Measurements from ENCODE around the gene CD38.
"Not testable (repeated sequence)": the region's sequence is repeated elsewhere in the genome, so short reads cannot be mapped to it uniquely, and the experiment has no call there.

Gene CD38

DNA sequence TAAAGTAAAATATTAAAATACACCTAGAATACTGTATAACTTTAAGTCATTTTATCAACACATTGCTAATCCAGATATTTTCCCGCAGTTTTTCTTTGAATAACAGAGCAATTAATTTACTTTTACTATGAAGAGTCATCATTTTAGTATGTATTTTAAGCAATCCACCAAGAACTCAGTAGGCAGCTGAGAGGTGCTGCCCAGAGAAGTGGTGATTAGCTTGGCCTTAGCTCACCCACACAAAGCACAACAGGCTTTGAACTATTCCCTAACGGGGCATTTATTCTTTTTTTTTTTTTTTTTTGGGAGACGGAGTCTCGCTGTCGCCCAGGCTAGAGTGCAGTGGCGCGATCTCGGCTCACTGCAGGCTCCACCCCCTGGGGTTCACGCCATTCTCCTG lies 74.4 kb downstream of the CD38 start:
- DNase-seq (ENCODE audit: extremely low spot score, insufficient read length, low read depth) (no peak), FAIRE-seq (no peak)

- FAIRE-seq = no peak
- no peak for DNase-seq (ENCODE audit: extremely low spot score, insufficient read length, low read depth)
Observed at GRCh38 chr4:15853345-15853744, 75.2 kb downstream of the CD38 start.

DNA sequence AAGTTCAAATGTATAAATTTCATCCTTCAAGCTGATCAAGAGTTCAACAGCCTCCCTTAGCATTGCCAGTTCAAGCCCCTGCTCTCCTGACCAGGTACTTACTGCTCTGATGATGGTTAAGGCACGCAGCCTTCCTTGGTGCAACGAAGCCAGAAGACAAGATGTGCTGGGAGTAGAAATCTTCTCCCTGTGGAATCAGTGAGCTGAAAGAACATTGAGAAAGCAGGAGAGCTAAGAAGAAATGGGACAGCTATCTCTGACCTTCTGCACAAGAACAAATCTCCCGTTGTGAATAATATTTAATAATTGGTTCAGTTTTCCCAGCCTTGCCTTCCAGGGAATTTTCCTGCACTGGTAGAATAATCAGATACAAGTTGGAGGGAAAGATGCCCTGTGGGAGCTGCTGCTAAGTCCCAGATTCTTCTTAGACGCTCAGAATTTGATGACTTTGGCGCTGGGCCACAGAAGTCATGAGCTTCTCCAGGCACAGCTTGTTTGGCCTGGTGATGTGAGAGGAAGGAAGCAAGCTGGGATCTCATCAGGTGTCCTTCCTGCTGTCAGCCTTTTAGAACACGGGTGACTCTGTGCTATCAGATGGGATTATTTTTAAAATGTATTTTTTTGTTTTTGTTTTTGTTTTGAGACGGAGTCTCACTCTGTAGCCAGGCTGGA lies 77.8 kb downstream of the CD38 start:
- FAIRE-seq (no peak), DNase-seq (ENCODE audit: extremely low spot score, insufficient read length, low read depth) (no peak)

GRCh38 chr4:15861198-15861597 lies 83.1 kb downstream of the CD38 start:
- DNase-seq (ENCODE audit: extremely low spot score, insufficient read length, low read depth); FAIRE-seq: not testable (repeated sequence)

- DNase-seq (ENCODE audit: extremely low spot score, insufficient read length, low read depth) = no peak
- no peak for FAIRE-seq
Observed at GRCh38 chr4:15864651-15865566, 86.8 kb downstream of the CD38 start.

DNA sequence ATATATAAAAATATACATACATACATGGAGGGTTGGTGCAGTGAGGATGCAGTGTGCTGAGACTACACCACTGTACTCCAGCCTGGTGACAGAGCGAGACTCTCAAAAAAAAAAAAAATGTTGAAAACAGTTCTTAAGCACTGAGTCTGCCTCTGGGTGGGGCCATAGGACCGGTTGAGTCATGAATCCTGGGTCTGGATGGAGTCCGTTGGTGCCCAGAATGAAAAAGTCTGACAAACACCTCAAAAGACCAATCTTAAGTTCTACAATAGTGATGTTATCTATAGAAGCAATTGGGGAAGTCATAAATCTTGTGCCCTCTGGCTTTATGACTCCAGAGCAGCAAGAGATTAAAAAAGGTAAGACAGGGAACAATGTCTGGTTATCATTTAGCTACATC lies 90.0 kb downstream of the CD38 start:
- DNase-seq (ENCODE audit: extremely low spot score, insufficient read length, low read depth) (no peak), FAIRE-seq (peak; percentile 18)

DNA sequence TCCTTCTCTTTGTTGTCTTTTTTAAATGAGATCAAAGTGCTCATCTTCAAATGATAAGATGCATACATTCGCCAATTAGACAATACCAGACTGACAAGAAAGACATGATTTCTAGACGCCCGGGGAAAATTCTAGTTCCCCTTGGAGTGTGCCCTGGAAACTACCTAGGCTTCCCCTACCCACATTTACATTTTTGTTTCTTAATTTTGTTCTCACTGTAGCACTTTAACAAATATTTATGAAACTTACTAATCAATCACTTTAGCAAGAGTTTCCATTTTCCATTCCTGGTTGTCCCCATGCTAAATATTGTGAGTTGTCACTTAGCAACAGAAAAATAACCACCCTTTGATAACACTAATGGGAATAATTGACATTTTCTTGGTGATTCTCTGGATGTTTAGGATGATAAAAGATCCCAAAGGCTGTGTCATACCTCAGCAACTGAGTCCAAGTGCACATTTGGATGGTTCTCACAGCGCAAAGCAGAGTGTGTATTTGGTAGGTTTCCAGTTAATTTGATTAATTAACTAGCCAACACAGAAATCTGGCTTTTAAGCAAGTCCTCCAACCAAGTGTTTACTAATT lies 90.8 kb downstream of the CD38 start:
- FAIRE-seq (no peak), DNase-seq (ENCODE audit: extremely low spot score, insufficient read length, low read depth) (no peak)

- no peak for DNase-seq (ENCODE audit: extremely low spot score, insufficient read length, low read depth)
- no peak for FAIRE-seq
Observed at GRCh38 chr4:15870079-15870478, 92.0 kb downstream of the CD38 start.

GRCh38 chr4:15870921-15871664 lies 93.0 kb downstream of the CD38 start:
- DNase-seq (ENCODE audit: extremely low spot score, insufficient read length, low read depth) = no peak
- FAIRE-seq = no peak

DNA sequence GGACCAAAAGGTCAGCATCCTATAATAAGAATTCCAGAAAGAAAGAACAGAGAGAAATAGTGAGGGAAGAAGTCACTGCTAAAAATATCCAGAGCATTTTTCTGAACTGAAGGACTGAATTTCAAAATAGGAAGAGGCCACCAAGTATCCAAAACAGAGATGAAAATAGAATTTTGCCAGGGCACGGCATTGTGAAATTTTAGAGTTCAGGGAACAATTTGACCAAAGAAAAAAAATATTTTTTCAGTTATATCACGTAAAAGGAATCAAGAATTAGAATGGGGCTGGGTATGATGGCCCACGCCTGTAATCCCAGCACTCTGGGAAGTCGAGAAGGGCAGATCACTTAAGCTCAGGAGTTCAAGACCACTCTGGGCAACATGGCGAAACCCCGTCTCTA lies 95.0 kb downstream of the CD38 start:
- DNase-seq (ENCODE audit: extremely low spot score, insufficient read length, low read depth) = no peak
- no peak for FAIRE-seq

GRCh38 chr4:15874671-15875070 lies 96.5 kb downstream of the CD38 start:
- FAIRE-seq (no peak), DNase-seq (ENCODE audit: extremely low spot score, insufficient read length, low read depth) (no peak)

DNA sequence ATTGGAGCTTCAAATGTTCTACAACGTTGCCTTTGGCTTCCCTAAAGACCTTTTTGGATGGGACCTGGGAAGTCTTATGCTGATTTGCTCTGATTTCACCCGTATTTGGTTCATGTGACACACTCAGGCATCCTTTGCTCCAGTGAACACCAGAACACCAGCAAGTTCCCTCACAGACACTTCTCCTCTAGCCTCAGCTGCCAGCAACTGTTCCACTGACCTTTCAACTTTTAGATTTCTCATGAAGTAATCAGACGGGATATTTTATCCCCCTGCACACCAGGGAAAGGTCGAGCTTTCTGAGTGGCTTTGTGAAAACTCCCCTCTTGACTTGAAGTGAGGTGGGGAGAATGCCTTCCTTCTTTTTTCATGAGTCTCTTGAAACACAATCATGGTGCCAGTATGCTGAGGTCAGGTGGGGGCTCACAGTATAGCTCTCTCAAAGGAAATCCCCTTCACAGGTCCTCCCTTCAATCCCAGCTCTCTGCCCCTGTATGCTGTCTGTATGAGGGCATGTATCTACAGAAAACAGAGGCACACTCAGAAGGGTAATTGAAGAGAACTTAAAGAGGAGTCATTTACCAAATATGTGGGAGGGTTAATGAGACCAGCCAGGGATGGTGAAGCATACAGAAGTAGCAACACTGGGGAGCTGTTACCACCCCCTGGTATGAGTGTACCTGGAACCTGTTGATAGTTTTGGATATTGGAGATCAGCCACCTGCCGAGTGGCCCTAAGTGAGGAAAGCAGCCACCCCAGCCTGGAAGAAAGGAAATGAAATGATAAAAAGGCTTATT lies 97.7 kb downstream of the CD38 start:
- no peak for FAIRE-seq
- no peak for DNase-seq (ENCODE audit: extremely low spot score, insufficient read length, low read depth)

GRCh38 chr4:15878011-15878410 lies 99.9 kb downstream of the CD38 start:
- DNase-seq (ENCODE audit: extremely low spot score, insufficient read length, low read depth) (no peak), FAIRE-seq (no peak)

GRCh38 chr4:15881820-15882219 lies 103.7 kb downstream of the CD38 start:
- FAIRE-seq = no peak
- no peak for DNase-seq (ENCODE audit: extremely low spot score, insufficient read length, low read depth)

DNA sequence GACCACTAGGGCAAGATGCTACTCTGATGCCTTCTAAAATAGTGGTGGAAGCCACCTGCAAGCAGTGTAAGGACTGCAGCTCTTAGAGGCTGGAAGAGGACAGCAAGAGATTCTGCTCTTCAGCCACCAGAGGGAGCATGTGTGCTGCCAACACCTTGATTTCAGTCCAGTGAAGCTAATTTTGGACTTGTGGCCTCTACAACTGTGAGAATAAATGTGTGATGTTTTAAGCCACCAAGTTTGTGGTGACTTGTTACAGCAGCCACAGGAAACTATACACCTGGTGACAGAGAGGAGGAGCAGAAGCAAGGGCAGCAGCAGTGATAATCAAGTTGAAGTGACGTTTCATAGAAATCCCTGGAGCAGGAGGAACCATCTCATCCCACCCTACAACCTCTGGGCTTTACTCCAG lies 104.6 kb downstream of the CD38 start:
- FAIRE-seq = peak; percentile 93
- DNase-seq (ENCODE audit: extremely low spot score, insufficient read length, low read depth) = peak; percentile 30

DNA sequence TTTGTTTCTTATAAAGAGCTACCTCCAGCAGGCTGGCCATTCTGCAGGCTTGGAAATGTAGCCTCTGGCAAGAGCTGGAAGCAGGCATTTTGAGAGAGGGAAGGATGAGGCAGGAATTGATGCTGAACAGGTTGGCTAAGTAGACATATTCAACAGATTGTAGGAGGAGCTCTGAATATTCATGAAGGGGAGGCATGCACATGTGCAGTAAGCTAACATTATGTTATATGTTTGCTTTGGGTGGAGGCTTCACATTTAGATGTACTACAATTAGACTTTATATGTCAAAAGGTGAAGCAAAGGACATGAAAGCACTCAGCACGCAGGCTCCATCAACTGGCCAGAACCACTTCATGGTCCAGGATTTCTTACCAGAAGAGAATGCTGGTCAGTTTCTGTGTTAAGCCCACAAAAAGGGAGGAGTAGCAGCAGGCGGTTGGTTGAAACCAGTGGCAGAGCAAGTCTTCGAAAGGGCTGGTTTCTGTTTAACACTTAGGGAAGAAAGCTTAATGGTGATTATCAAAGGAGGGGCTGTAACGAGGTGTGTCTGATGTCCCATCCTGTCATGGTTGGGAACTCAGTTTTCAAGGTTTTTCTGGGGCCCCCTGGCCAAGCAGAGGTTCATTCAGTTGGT lies 105.6 kb downstream of the CD38 start:
- FAIRE-seq = no peak
- no peak for DNase-seq (ENCODE audit: extremely low spot score, insufficient read length, low read depth)

DNA sequence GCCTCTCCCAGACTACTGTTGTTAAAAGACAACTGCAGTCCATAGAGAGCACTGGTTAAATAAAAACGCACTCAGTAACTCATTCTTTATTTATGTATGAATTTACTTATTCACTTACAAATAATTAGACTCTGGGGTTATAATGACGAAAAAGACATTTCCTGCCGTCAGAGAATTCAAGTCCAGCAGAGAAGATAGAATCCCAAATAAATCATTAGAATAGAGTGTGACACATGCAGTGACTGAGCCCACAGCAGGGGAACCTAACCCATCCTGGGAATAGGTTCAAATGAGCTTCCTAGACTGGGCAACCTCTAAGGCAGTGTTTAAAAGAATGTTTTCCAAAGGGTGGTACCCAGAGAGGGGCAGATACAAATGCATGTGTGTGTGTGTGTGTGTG lies 106.5 kb downstream of the CD38 start:
- DNase-seq (ENCODE audit: extremely low spot score, insufficient read length, low read depth) (no peak), FAIRE-seq (no peak)

GRCh38 chr4:15885422-15885821 lies 107.3 kb downstream of the CD38 start:
- FAIRE-seq (no peak), DNase-seq (ENCODE audit: extremely low spot score, insufficient read length, low read depth) (no peak)

DNA sequence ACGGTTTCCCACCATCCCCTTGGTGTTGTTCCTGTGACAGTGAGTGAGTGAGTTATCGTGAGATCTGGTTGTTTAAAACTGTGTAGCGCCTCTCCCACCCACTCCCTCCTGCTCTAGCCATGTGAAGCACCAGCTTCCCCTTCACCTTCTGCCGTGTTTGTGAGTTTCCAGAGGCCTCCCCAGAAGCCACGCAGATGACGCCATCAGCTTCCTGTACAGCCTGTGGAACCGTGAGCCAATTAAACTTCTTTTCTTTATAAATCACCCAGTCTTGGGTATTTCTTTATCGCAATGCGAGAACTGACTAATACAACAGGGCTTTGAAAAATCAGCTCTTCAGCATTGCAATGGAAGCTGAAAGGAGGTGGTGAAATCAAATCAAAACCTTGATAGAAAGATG lies 110.4 kb downstream of the CD38 start:
- DNase-seq (ENCODE audit: extremely low spot score, insufficient read length, low read depth) = no peak
- no peak for FAIRE-seq

All from GM18507 (cell line).